ENCODE results near the gene MUSTN1.

MUSTN1 gene

GRCh38 chr3:52831500-52832301 lies 3.1 kb downstream of the MUSTN1 start:
- peak; percentile 60 for DNase-seq

GRCh38 chr3:52830535-52831258 lies 4.1 kb downstream of the MUSTN1 start, which contains the start of gene ITIH4:
Gene ITIH4, minus strand, starts transcription at chr3:52830672. Its CDS starts 30 bp downstream, at chr3:52830642.
- no peak for DNase-seq

- no peak for DNase-seq
Measured at GRCh38 chr3:52829906-52830463, 4.8 kb downstream of the MUSTN1 start.

GRCh38 chr3:52829482-52829881 lies 5.3 kb downstream of the MUSTN1 start:
- DNase-seq, result no peak

- DNase-seq, result no peak
Measured at GRCh38 chr3:52827866-52828376, 6.9 kb downstream of the MUSTN1 start.

- no peak for DNase-seq
Measured at GRCh38 chr3:52827441-52827840, 7.4 kb downstream of the MUSTN1 start.

GRCh38 chr3:52824037-52824436 lies 10.8 kb downstream of the MUSTN1 start:
- DNase-seq, result no peak

GRCh38 chr3:52822363-52822762 lies 12.5 kb downstream of the MUSTN1 start:
- DNase-seq, result no peak

- peak; percentile 36 for DNase-seq
Measured at GRCh38 chr3:52820736-52821135, 14.1 kb downstream of the MUSTN1 start.

GRCh38 chr3:52819936-52820335 lies 14.9 kb downstream of the MUSTN1 start:
- no peak for DNase-seq

- no peak for DNase-seq
Measured at GRCh38 chr3:52817860-52818259, 17.0 kb downstream of the MUSTN1 start.

GRCh38 chr3:52817221-52817620 lies 17.6 kb downstream of the MUSTN1 start:
- no peak for DNase-seq

- DNase-seq, result no peak
Measured at GRCh38 chr3:52816654-52817053, 18.2 kb downstream of the MUSTN1 start.

GRCh38 chr3:52816199-52816598 lies 18.6 kb downstream of the MUSTN1 start:
- DNase-seq, result no peak

GRCh38 chr3:52813810-52814209 lies 21.0 kb downstream of the MUSTN1 start:
- DNase-seq, result no peak

- DNase-seq, result no peak
Measured at GRCh38 chr3:52811452-52812011, 23.3 kb downstream of the MUSTN1 start.

GRCh38 chr3:52810923-52811322 lies 23.9 kb downstream of the MUSTN1 start:
- no peak for DNase-seq

- no peak for DNase-seq
Measured at GRCh38 chr3:52809662-52810377, 25.0 kb downstream of the MUSTN1 start.

GRCh38 chr3:52809149-52809548 lies 25.7 kb downstream of the MUSTN1 start:
- no peak for DNase-seq

GRCh38 chr3:52805270-52806039 lies 29.4 kb downstream of the MUSTN1 start:
- no peak for DNase-seq

GRCh38 chr3:52801839-52802238 lies 33.0 kb downstream of the MUSTN1 start:
- no peak for DNase-seq

GRCh38 chr3:52800079-52800478 lies 34.7 kb downstream of the MUSTN1 start:
- DNase-seq, result no peak

Data from NCI-H1694 (cell line).